ENCODE measurements around the gene ARHGEF39.
"Not testable (repeated sequence)": the region's sequence is repeated elsewhere in the genome, so short reads cannot be mapped to it uniquely, and the experiment has no call there.

GRCh38 chr9:35641478-35641877 lies 23.5 kb downstream of the ARHGEF39 start:
- TF ChIP-seq POLR2AphosphoS5, POLR2A (IDR thresholded peaks at IDR 0.05; ENCODE audit: low read depth, low read length): not testable (repeated sequence)
